OCI-LY7 (cell line): ENCODE results near the gene SMYD1. TPM values are rescaled to one million over a fixed set of nuclear protein-coding genes. Genes with fewer than 3 reads are reported as not detected.

ENCODE experiments used
- BruUV-seq: library from RNA; stranded (reverse); fragments of 400-500 nt; replicated peaks from 2 replicates; lab custom pipeline; 2021; lab: Mats Ljungman, UMichigan
- CTCF ChIA-PET: fragments of 300-600 bp; sonication (Branson Sonifier 250); formaldehyde crosslinking; loops from one replicate; lab custom pipeline; 2022; ENCODE audit warnings: antibody characterized with exemption; ENCODE audit not compliant: unreplicated experiment; lab: Charles Lee
- POLR2A ChIA-PET: fragments of 300-600 bp; sonication (Branson Sonifier 250); formaldehyde crosslinking; loops from one replicate; lab custom pipeline; 2022; ENCODE audit warnings: antibody characterized with exemption; lab: Charles Lee
- DNase-seq: peaks from one replicate; pipeline ENCODE4 v3.0.0-alpha.2; 2015; ENCODE audit warnings: low spot score
- H2AFZ ChIP-seq: fragments of 200-600 bp; sonication (generic), shearing (Covaris generic); 2 replicates; pipeline ENCODE4 v1.6.1; 2014; ENCODE audit warnings: mild to moderate bottlenecking, antibody characterized with exemption, low read length, moderate library complexity
- H3K27ac ChIP-seq: fragments of 200-600 bp; sonication (generic); 2 replicates; pipeline ENCODE4 v1.5.1; 2014; ENCODE audit warnings: mixed run types, low read depth, mild to moderate bottlenecking, moderate library complexity, low read length, inconsistent platforms; ENCODE audit not compliant: poor library complexity, severe bottlenecking
- H3K36me3 ChIP-seq: fragments of 200-600 bp; sonication (generic); 2 replicates; pipeline ENCODE4 v1.6.1; 2014; ENCODE audit warnings: mild to moderate bottlenecking, antibody characterized with exemption, low read length, moderate library complexity, mixed read lengths; ENCODE audit not compliant: insufficient read depth
- H3K4me1 ChIP-seq: fragments of 200-600 bp; sonication (generic); 2 replicates; pipeline ENCODE4 v1.5.1; 2014; ENCODE audit warnings: mild to moderate bottlenecking, low read length; ENCODE audit not compliant: insufficient read depth, poor library complexity, severe bottlenecking
- H3K4me2 ChIP-seq: fragments of 200-600 bp; sonication (generic); 2 replicates; pipeline ENCODE4 v1.6.1; 2014; ENCODE audit warnings: mild to moderate bottlenecking, low read length
- H3K4me3 ChIP-seq: fragments of 200-600 bp; sonication (generic); 2 replicates; pipeline ENCODE4 v1.5.1; 2014; ENCODE audit warnings: mild to moderate bottlenecking, low read depth, low read length; ENCODE audit not compliant: poor library complexity, severe bottlenecking
- H3K79me2 ChIP-seq: fragments of 200-600 bp; sonication (generic); 2 replicates; pipeline ENCODE4 v1.6.1; 2016; ENCODE audit warnings: low read depth, mild to moderate bottlenecking, low read length, moderate library complexity, mixed read lengths; ENCODE audit not compliant: insufficient read depth
- H3K9me2 ChIP-seq: fragments of 200-600 bp; sonication (generic); 2 replicates; pipeline ENCODE4 v1.6.1; 2016; ENCODE audit warnings: mild to moderate bottlenecking, low read length, mixed read lengths; ENCODE audit not compliant: insufficient read depth
- H3K9me3 ChIP-seq: fragments of 200-600 bp; sonication (generic); 2 replicates; pipeline ENCODE4 v1.6.1; 2014; ENCODE audit warnings: mild to moderate bottlenecking, mixed run types, low read length, mixed read lengths
- H4K20me1 ChIP-seq: fragments of 200-600 bp; sonication (generic); 2 replicates; pipeline ENCODE4 v1.6.1; 2014; ENCODE audit warnings: mild to moderate bottlenecking, antibody characterized with exemption, low read length, moderate library complexity, mixed read lengths; ENCODE audit not compliant: insufficient read depth
- EZH2phosphoT487 ChIP-seq: fragments of 200-600 bp; sonication (generic); IDR thresholded peaks from 2 replicates; pipeline ENCODE4 v1.6.1; 2018; ENCODE audit warnings: low read depth, borderline replicate concordance, mild to moderate bottlenecking, mixed run types, antibody characterized with exemption, low read length, moderate library complexity, mixed read lengths
- intact Hi-C: fragments of 100-400 bp; cut with micrococcal nuclease; formaldehyde crosslinking; loops from one replicate; pipeline ENCODE4 v1.10.0; 2022; ENCODE audit not compliant: unreplicated experiment
- total RNA-seq, 2 experiments: library from RNA; depleted of rRNA in 1 of 2; stranded (reverse); fragments of >200 nt in 1 of 2; shearing (Covaris generic) in 1 of 2; gene quantifications; 2 replicates each; pipeline ENCODE4 v1.2.3, GENCODE V29; 2014 to 2022
- TF ChIP-seq, protein P1 (sequence below): fragments of 200-600 bp; sonication (generic); conservative IDR thresholded peaks from 2 replicates; pipeline ENCODE4 v1.5.1; 2014; ENCODE audit warnings: mild to moderate bottlenecking, antibody characterized with exemption, low read length, moderate library complexity, mixed read lengths

SMYD1 gene
- total RNA-seq, 2 experiments from 2014 or later: not detected

DNA sequence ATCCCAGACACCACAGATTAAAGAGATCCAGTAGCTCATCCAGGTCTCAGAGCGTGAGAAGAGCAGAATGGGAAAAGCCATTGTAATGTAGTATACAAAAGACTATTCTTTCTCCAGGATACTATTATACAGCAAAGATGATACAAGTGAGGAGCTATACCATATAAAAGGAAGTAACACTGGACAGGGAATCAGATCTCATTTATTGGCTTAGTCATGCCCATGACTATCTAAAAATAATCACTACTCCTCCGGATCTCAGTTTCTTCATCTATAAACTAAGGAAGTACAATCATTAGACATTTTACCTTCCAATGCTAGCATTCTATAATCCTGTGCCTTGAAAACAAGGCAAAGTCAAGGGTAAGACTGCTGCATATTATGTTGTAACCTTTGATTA, 31.4 kb upstream of the SMYD1 start:
- Histone ChIP-seq H3K36me3 (peaks cover 36% of the 10 kb centered on the region), H4K20me1 (no peaks in the 10 kb centered on the region), H3K9me2 (no peaks in the 10 kb centered on the region), H3K9me3 (no peaks in the 10 kb centered on the region), H3K4me3 (no peak overlapping the region), H3K79me2 (no peaks in the 10 kb centered on the region), H3K27ac (no peak overlapping the region), H3K4me1 (no peaks in the 10 kb centered on the region), H2AFZ (no peak overlapping the region), H3K4me2 (no peak overlapping the region)
- TF ChIP-seq, protein P1, sequence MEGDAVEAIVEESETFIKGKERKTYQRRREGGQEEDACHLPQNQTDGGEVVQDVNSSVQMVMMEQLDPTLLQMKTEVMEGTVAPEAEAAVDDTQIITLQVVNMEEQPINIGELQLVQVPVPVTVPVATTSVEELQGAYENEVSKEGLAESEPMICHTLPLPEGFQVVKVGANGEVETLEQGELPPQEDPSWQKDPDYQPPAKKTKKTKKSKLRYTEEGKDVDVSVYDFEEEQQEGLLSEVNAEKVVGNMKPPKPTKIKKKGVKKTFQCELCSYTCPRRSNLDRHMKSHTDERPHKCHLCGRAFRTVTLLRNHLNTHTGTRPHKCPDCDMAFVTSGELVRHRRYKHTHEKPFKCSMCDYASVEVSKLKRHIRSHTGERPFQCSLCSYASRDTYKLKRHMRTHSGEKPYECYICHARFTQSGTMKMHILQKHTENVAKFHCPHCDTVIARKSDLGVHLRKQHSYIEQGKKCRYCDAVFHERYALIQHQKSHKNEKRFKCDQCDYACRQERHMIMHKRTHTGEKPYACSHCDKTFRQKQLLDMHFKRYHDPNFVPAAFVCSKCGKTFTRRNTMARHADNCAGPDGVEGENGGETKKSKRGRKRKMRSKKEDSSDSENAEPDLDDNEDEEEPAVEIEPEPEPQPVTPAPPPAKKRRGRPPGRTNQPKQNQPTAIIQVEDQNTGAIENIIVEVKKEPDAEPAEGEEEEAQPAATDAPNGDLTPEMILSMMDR: no peak
- TF ChIP-seq EZH2phosphoT487: no peak
- BruUV-seq: no TSS peak
- ChIA-PET POLR2A (interaction anchor here (2.8 kb wide), 1 partner anchor 12 kb away, joined by 12 read pairs; no protein-coding TSS in a partner anchor), CTCF (no interaction called here)
- no peak for DNase-seq
- intact Hi-C loops: no loop called here

DNA sequence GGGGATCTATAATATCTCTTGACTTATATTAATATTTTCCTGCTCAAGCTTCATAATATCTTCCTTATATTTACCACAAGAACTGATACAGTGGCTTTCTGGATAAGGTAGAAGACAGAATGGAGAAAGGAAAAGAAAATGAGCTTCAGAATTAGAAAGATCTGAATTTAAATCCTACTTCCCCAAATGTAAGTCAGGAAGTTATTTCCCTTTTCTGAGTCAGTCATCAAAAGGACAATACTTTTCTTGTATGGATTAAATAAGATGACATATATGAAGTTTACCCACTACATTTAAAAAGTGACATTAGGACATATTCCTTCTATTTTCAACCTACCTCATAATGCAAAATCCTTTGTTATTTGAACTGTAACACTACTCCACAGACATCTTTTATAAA, 31.0 kb upstream of the SMYD1 start:
- H3K36me3 ChIP-seq: peaks cover 36% of the 10 kb centered on the region
- TF ChIP-seq EZH2phosphoT487: no peak
- TF ChIP-seq, protein P1: no peak
- CTCF ChIA-PET: no interaction called here
- H3K79me2 ChIP-seq: no peaks in the 10 kb centered on the region
- intact Hi-C loops: no loop called here
- H3K4me1 ChIP-seq: no peaks in the 10 kb centered on the region
- H3K27ac ChIP-seq: no peak overlapping the region
- BruUV-seq: no TSS peak
- H3K4me2 ChIP-seq: no peak overlapping the region
- H3K9me2 ChIP-seq: no peaks in the 10 kb centered on the region
- no peak overlapping the region for H3K4me3 ChIP-seq
- no peak overlapping the region for H2AFZ ChIP-seq
- POLR2A ChIA-PET: interaction anchor here (1.9 to 2.8 kb wide), 2 partner anchors 9 to 12 kb away, joined by 4 to 12 read pairs; no protein-coding TSS in a partner anchor
- H4K20me1 ChIP-seq: no peaks in the 10 kb centered on the region
- DNase-seq: no peak
- H3K9me3 ChIP-seq: no peaks in the 10 kb centered on the region

DNA sequence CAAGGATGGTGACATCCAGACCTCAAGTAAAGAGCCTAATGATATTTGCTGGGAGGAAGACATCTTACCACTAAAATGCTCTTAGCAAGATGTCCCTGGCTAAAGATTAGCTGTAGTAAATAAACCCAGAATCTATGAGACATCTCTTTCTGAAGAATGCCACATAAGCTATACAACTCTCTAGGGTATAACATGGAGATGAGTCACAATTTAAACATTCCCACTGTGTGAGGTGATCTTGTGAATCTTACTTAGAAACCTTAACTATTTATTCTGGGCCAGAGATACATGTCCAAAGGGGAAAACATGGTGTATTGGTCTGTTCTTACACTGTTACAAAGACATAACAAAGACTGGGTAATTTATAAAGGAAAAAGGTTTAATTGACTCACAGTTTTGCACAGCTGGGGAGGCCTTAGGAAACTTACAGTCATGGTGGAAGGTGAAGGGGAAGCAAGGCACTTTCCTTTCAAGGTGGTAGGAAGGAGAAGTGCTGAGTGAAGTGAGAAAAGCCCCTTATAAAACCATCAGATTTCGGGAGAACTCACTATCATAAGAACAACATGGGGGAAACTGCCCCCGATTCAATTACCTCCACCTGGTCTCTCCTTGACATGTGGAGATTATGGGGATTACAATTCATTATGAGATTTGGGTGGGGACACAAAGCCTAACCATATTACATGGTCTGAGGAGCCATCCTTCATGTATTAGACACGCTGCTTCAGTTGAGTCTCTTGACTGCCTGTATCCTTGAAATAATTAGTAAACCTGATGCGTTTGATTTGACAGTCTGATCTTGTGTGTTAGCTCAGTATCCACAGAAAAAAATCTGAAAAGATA, 29.1 kb upstream of the SMYD1 start:
- no peak overlapping the region for H2AFZ ChIP-seq
- no peaks in the 10 kb centered on the region for H3K79me2 ChIP-seq
- no peak overlapping the region for H3K4me2 ChIP-seq
- H3K9me2 ChIP-seq: no peaks in the 10 kb centered on the region
- H3K36me3 ChIP-seq: peaks cover 26% of the 10 kb centered on the region
- POLR2A ChIA-PET: interaction anchor here (0.7 to 1.9 kb wide), 3 partner anchors 9 to 16 kb away, joined by 3 to 5 read pairs (median 4); no protein-coding TSS in a partner anchor
- DNase-seq: no peak
- BruUV-seq: no TSS peak
- CTCF ChIA-PET: no interaction called here
- H4K20me1 ChIP-seq: no peaks in the 10 kb centered on the region
- intact Hi-C loops: no loop called here
- H3K4me1 ChIP-seq: no peaks in the 10 kb centered on the region
- no peaks in the 10 kb centered on the region for H3K9me3 ChIP-seq
- no peak for TF ChIP-seq EZH2phosphoT487
- TF ChIP-seq, protein P1: no peak
- no peak overlapping the region for H3K4me3 ChIP-seq
- no peak overlapping the region for H3K27ac ChIP-seq
